ENCODE data around the gene STEAP2. TPM values are rescaled to one million over a fixed set of nuclear protein-coding genes. Genes with fewer than 3 reads are reported as not detected.

STEAP2 gene
- total and polyA plus RNA-seq, 2 of the 4 experiments (the other 2 are of a cell fraction), result 1.8 to 3.9 TPM

DNA sequence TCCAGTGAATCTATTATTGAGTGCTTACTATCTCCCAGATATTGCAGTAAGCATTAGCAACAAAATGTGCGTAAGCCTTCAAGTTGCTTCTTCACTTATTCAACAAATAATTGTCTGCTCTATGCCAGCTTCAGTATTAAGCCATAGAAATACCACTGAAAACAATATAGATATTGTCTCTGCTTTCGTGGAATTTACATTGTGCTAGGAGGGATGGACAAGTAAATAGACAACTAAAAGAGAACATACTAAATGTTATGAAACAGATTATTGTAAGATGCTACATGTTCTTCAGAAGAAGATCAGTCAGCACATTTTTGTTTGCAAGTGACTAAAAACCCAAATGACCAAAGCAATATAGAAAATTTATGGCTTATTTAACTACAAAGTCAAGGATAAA lies 60.7 kb downstream of the STEAP2 start:
- H3K4me3 ChIP-seq (ENCODE audit: insufficient read depth, low read depth, low read length), result no peak overlapping the region
- no peak overlapping the region for H3K14ac ChIP-seq (replicated peaks; ENCODE audit: low read depth, low read length)
- ChIA-PET CTCF (interaction anchor here (0.9 kb wide), 1 partner anchor 26 kb away, joined by 3 read pairs; no protein-coding TSS in a partner anchor), POLR2A (ENCODE audit: unreplicated experiment) (no interaction called here)
- no peak overlapping the region for H2AK5ac ChIP-seq (ENCODE audit: low read depth, low read length)
- no peak overlapping the region for H2AFZ ChIP-seq (replicated peaks; ENCODE audit: low read length, poor library complexity)
- no peak overlapping the region for H2BK5ac ChIP-seq (ENCODE audit: low read depth, low read length, poor library complexity, severe bottlenecking)
- no peak overlapping the region for H4K5ac ChIP-seq (ENCODE audit: low read depth, low read length)
- no peak overlapping the region for H3K56ac ChIP-seq (ENCODE audit: extremely low read depth, insufficient read depth, low read length)
- H3K18ac ChIP-seq (ENCODE audit: low read depth, low read length), result no peak overlapping the region
- no peak overlapping the region for H3K4ac ChIP-seq (ENCODE audit: low read depth, low read length)
- no CpG with 5 or more reads among the region's 2 CpGs for WGBS, 2 experiments (ENCODE audit: extremely low coverage in 2 of 2, insufficient read length in 1 of 2)
- H3K23ac ChIP-seq (ENCODE audit: low read depth, low read length), result no peak overlapping the region
- no peaks in the 10 kb centered on the region for H3K27me3 ChIP-seq (ENCODE audit: control insufficient read depth, insufficient read depth, low read length)
- no peaks in the 10 kb centered on the region for H3K79me1 ChIP-seq (ENCODE audit: low read depth in 1 of 2, low read length in 2 of 2)
- intact Hi-C loops (cut with micrococcal nuclease) (no loop called here), dilution Hi-C loops (cut with HindIII; ENCODE audit: low sequenced_read_pairs, unreplicated experiment) (no loop called here), in situ Hi-C loops (cut with MboI; ENCODE audit: low sequenced_read_pairs) (no loop called here)
- H3K9ac ChIP-seq (ENCODE audit: low read depth, low read length), result no peak overlapping the region
- no peak overlapping the region for H4K8ac ChIP-seq (ENCODE audit: low read depth in 2 of 2, low read length in 2 of 2)
- H3K9me1 ChIP-seq (ENCODE audit: insufficient read depth, low read length), result no peaks in the 10 kb centered on the region
- H3K27ac ChIP-seq (ENCODE audit: insufficient read depth, low read length), result no peak overlapping the region
- ATAC-seq (ENCODE audit: low read depth) (no peak), DNase-seq (no peak)
- no peak overlapping the region for H2AK9ac ChIP-seq (replicated peaks; ENCODE audit: low read depth, low read length, poor library complexity)
- H2BK120ac ChIP-seq (ENCODE audit: low read depth, low read length), result no peak overlapping the region
- H2BK15ac ChIP-seq (ENCODE audit: low read depth, low read length), result no peak overlapping the region
- H3K9me3 ChIP-seq (ENCODE audit: control insufficient read depth, insufficient read depth, low read length), result no peaks in the 10 kb centered on the region
- H3K36me3 ChIP-seq (ENCODE audit: control insufficient read depth, insufficient read depth, low read length), result no peaks in the 10 kb centered on the region
- H4K91ac ChIP-seq (ENCODE audit: insufficient read depth, low read depth, low read length), result no peak overlapping the region
- no peak overlapping the region for H3K4me2 ChIP-seq (ENCODE audit: low read depth, low read length)
- H2BK20ac ChIP-seq (ENCODE audit: low read depth, low read length), result no peak overlapping the region
- H4K20me1 ChIP-seq (ENCODE audit: insufficient read depth, low read length), result no peaks in the 10 kb centered on the region
- TF ChIP-seq, protein P1, sequence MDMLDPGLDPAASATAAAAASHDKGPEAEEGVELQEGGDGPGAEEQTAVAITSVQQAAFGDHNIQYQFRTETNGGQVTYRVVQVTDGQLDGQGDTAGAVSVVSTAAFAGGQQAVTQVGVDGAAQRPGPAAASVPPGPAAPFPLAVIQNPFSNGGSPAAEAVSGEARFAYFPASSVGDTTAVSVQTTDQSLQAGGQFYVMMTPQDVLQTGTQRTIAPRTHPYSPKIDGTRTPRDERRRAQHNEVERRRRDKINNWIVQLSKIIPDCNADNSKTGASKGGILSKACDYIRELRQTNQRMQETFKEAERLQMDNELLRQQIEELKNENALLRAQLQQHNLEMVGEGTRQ (IDR thresholded peaks at IDR 0.05; ENCODE audit: low read depth, low read length), result no peak
- TF ChIP-seq, protein P2, sequence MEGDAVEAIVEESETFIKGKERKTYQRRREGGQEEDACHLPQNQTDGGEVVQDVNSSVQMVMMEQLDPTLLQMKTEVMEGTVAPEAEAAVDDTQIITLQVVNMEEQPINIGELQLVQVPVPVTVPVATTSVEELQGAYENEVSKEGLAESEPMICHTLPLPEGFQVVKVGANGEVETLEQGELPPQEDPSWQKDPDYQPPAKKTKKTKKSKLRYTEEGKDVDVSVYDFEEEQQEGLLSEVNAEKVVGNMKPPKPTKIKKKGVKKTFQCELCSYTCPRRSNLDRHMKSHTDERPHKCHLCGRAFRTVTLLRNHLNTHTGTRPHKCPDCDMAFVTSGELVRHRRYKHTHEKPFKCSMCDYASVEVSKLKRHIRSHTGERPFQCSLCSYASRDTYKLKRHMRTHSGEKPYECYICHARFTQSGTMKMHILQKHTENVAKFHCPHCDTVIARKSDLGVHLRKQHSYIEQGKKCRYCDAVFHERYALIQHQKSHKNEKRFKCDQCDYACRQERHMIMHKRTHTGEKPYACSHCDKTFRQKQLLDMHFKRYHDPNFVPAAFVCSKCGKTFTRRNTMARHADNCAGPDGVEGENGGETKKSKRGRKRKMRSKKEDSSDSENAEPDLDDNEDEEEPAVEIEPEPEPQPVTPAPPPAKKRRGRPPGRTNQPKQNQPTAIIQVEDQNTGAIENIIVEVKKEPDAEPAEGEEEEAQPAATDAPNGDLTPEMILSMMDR (conservative IDR thresholded peaks at IDR 0.05; ENCODE audit: low read depth, low read length), result no peak
- no peak for TF ChIP-seq MAFK (IDR thresholded peaks at IDR 0.05; ENCODE audit: low read depth, low read length)
- no peak for TF ChIP-seq SMC3 (IDR thresholded peaks at IDR 0.05; ENCODE audit: low read depth, low read length)
- no peak for TF ChIP-seq CHD1 (IDR thresholded peaks at IDR 0.05; ENCODE audit: low read depth, low read length)
- TF ChIP-seq, protein P3, sequence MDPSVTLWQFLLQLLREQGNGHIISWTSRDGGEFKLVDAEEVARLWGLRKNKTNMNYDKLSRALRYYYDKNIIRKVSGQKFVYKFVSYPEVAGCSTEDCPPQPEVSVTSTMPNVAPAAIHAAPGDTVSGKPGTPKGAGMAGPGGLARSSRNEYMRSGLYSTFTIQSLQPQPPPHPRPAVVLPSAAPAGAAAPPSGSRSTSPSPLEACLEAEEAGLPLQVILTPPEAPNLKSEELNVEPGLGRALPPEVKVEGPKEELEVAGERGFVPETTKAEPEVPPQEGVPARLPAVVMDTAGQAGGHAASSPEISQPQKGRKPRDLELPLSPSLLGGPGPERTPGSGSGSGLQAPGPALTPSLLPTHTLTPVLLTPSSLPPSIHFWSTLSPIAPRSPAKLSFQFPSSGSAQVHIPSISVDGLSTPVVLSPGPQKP (IDR thresholded peaks at IDR 0.05; ENCODE audit: borderline replicate concordance, low read depth, low read length), result no peak
- TF ChIP-seq MXI1 (IDR thresholded peaks at IDR 0.05; ENCODE audit: borderline replicate concordance, low read depth, low read length), result no peak
- no peaks in the 10 kb centered on the region for H3K4me1 ChIP-seq (ENCODE audit: control insufficient read depth, insufficient read depth, low read length)
- no TSS peak for BruUV-seq (replicated peaks)

All from IMR-90 (cell line).